ENCODE results near the gene ALDH3A2.

GRCh38 chr17:19649274-19649541, 657 bp downstream of the ALDH3A2 start:
- TF ChIP-seq, protein P1, sequence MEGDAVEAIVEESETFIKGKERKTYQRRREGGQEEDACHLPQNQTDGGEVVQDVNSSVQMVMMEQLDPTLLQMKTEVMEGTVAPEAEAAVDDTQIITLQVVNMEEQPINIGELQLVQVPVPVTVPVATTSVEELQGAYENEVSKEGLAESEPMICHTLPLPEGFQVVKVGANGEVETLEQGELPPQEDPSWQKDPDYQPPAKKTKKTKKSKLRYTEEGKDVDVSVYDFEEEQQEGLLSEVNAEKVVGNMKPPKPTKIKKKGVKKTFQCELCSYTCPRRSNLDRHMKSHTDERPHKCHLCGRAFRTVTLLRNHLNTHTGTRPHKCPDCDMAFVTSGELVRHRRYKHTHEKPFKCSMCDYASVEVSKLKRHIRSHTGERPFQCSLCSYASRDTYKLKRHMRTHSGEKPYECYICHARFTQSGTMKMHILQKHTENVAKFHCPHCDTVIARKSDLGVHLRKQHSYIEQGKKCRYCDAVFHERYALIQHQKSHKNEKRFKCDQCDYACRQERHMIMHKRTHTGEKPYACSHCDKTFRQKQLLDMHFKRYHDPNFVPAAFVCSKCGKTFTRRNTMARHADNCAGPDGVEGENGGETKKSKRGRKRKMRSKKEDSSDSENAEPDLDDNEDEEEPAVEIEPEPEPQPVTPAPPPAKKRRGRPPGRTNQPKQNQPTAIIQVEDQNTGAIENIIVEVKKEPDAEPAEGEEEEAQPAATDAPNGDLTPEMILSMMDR (conservative IDR thresholded peaks at IDR 0.05): no peak; the same call in 1 of the 2 replicates
- TF ChIP-seq EZH2 (IDR thresholded peaks at IDR 0.05; ENCODE audit: low read depth): no peak
